ENCODE results near the gene COG4.
"Not testable (repeated sequence)": the region's sequence is repeated elsewhere in the genome, so short reads cannot be mapped to it uniquely, and the experiment has no call there.

COG4 gene

DNA sequence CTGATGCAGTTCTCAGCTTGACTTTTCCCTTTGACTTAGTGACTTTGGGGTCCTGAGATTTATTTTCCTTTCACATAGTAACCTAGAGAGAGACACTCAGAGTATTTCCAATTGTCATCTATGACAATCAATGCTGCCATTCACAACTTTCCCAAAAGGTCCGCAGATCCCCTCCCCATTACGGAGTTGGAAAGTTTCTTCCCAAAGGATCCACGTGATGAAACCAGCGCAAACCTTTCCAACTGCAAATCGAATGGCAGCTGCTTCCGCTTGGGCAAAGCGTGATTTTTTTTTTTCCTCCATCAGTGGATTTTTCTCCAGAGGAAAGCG lies 69.5 kb downstream of the COG4 start:
- no peak for DNase-seq

DNA sequence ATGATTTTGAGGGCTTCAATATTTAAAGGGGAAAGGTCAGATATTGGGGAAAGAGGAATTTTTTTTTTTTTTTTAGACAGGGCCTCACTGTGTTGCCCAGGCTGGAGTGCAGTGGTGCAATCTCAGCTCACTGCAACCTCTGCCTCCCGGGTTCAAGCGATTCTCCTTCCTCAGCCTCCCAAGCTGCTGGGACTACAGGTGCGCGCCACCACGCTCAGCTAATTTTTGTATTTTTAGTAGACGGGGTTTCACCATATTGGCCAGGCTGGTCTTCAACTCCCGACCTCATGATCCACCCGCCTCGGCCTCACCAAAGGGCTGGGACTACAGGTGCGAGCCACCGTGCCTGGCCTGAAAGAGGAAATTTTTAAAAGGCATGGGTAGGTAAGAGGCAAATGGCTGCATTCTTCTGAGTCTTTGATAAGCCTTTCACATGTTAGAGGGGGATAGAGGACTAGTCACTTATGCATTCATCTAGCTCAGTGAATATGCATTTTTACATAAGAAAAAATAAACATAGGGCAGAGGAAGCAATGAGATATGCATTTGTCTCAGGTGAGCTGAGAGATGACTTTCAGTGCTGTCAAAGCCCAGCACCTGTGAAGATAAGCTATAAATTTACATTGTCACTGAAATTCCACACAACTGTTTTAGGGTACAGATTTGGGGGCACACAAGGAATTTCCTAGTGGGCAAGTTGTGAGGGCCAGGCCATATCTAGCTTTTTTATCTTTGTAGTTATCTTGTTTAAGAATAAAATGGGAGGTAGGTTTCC lies 70.0 kb downstream of the COG4 start:
- DNase-seq: no peak

DNA sequence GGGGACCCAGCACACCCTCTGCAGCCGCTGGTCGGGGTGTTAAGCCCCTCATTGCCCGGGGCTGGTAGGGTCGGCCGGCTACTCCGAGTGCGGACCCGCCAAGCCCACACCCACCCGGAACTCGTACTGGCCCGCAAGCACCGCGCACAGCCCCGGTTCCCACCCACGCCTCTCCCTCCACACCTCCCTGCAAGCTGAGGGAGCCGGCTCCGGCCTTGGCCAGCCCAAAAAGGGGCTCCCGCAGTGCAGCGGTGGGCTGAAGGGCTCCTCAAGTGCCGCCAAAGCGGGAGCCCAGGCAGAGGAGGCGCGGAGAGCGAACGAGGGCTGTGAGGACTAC lies 72.4 kb downstream of the COG4 start:
- DNase-seq: not testable (repeated sequence)

DNA sequence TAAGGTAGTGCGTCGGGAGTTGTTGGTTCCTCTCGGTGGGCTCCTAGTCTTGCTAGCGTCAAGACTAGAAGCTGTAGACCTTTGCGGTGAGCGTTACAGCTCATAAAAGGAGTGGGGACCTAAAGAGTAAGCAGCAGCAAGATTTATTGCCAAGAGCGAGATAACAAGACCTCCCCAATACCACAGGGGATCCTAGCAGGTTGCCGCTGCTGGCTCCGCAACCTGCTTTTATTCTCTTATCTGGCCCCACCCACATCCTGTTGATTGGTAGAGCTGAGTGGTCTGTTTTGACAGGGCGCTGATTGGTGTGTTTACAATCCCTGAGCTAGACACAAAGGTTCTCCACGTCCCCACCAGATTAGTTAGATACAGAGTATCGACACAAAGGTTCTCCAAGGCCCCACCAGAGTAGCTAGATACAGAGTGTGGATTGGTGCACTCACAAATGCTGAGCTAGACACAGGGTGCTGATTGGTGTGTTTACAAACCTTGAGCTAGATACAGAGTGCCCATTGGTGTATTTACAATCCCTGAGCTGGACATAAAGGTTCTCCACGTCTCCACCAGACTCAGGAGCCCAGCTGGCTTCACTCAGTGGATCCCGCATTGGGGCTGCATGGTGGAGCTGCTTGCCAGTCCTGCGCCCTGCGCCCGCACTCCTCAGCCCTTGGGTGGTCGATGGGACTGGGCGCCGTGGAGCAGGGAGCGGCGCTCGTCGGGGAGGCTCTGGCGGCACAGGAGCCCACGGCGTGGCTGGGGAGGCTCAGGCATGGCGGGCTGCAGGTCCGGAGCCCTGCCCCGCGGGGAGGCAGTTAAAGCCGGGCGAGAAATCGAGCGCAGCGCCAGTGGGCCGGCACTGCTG lies 73.0 kb downstream of the COG4 start:
- not testable (repeated sequence) for DNase-seq

DNA sequence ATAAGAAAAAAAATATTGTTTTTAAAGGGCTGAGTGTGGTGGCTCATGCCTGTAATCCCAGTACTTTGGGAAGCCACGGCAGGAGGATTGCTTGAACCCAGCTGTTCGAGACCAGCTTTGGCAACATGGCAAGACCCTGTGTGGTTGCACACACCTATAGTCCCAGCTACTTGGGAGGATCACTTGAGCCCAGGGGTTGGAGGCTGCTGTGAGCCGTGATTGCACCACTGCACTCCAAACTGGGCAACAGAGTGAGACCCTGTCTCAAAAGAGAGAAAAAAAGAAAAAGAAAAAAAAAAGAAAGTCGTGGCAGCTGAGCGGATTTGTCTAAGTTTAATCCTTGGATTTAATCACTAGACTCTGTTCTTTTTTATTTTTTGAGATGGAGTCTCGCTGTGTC lies 75.3 kb downstream of the COG4 start:
- no peak for DNase-seq

DNA sequence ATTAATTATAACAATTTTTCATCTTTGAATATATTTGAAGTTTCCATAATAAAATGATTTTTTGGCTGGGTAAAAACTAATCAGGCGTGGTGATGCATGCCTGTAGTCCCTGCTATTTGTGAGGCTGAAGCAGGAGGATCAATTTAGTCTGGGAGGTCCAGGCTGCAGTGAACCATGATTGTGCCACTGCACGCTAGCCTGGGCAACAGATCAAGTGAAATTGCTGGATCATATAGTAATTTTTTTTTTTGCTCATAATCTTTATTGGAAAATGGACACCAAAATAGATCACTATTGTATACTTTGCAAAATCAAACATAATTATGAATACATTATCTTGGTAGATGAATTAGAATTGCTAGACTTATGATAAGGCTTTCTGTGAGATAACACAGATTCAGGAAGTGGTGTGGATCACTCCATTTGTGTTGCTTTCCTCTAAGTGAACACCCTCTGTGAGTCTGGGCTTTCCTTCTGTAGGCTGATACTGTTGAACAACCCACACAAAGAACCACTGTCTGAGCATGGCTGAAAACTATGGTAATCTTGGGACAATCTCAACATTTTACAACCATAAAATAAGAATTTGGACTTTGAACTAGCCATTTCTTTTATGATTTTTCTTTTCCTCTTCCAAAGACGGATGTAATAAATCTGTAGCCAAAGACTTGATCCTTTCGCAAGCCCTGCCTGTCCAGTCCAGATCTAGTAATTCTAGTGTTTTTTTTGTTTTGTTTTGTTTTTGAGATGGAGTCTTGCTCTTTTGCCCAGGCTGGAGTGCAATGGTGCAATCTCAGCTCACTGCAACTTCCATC lies 78.9 kb downstream of the COG4 start:
- DNase-seq: no peak

DNA sequence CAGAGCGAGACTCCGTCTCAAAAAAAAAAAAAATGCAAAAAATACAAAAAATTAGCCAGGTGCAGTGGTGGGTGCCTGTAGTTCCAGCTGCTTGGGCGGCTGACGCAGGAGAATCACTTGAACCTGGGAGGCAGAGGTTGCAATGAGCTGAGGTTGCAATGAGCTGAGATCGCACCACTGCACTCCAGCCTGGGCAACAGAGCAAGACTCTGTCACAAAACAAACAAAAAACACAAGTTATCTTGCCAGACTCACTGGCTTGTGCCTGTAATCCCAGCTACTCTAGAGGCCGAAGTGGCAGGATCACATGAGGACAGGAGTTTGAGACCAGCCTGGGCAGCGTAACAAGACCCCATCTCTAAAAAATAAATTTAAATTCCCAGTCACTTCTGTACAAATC lies 81.0 kb downstream of the COG4 start:
- no peak for DNase-seq

DNA sequence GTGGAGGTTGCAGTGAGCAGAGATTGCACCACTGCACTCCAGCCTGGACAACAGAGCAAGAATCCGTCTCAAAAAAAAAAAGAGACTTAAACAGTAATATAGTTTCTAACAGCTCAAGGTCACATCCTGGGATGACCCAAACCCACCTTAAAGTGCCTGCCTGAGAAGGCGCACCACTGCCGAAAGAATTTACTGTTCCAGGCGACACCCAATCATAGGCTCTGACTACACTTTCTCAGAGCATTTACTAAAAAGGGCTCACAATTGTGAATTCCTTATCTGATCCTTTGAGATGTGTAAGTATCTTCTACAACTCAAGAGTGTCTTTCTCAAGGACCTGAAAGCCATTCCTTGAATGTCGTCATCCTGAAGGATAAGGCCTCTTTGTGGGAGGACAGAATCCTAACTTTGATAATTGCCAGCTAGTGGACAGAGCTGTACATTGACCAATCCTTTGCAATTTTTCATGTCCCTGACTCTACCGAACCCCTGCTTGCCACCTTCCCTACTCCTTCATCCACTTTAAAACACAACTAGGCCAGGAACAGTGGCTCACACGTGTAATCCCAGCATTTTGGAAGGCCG lies 81.9 kb downstream of the COG4 start:
- DNase-seq: no peak

DNA sequence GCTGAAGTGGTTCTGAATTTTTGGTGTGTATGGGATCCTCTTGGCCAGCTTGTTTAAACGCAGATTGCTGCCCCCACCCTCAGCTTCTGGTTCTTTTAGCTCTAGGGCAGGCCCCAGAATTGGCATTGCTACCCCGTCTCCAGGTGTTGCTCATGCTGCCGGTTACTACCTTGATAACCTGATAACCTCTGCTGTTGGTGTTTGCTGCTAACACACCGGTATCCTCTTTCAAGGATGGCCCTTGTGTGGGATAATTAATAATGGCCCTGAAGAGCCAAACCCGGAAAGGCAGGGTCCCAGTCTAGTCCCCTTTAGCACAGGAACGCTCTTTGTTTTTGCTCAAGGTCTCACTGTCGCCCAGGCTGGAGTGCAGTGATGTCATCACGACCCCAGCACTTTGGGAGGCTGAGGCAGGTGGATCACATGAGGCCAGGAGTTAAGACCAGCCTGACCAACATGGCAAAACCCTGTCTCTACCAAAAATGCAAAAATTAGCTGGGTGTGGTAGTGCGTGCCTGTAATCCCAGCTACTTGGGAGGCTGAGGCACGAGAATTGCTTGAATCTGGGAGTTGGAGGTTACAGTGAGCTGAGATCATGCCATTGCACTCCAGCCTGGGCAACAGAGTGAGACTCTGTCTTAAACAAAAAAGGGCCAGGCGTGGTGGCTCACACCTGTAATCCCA lies 83.2 kb downstream of the COG4 start:
- DNase-seq: no peak

DNA sequence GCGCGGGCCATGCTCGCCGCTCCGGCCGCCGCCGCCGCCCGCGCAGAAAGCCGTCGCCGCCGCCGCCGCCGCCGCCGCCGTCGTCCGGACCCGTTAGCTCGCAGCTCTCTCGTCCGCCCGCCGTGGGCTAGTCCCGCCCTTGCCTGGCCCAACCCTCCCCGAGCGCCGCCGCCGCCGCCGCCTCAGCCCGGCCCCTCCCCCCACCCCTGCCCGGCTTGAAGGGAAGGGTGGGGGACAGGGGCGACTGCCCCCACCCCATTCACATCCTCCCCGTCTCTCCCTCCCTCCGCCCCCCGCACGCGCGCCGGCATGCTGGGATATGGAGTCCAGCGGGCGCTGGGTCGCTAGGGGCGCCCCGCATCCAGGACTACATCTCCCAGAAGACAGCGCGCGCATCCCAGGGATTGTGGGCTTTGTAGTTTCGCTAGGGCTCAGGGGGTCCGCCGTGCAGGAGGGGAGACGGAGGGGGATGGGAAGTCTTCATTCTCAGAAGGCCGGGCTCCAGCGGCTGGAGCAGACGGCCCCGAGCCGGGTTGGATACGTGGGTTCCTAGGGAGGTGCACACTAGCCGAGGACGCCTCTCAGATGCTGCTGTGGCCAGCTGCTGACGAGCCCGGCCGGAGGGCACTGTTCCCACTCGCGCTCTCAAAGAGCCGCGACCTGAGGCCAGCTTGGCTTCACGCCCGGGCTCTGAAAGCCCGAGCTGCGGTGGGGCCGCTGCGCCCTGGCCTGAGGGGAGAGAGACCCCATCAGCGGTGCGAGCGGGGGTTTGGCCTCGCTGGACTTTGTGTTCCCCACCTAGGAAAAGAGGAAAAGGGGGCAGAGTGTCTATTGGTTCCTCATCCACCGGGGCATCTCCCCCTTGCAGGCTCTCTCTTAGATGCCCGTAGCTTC lies 84.1 kb downstream of the COG4 start, which contains the start of gene ST3GAL2:
Gene ST3GAL2 (minus strand): TSS at position 132 of the 894 bp plus-strand sequence. CDS start 40,570 bp downstream, outside the sequence.
- DNase-seq: peak; percentile 93

DNA sequence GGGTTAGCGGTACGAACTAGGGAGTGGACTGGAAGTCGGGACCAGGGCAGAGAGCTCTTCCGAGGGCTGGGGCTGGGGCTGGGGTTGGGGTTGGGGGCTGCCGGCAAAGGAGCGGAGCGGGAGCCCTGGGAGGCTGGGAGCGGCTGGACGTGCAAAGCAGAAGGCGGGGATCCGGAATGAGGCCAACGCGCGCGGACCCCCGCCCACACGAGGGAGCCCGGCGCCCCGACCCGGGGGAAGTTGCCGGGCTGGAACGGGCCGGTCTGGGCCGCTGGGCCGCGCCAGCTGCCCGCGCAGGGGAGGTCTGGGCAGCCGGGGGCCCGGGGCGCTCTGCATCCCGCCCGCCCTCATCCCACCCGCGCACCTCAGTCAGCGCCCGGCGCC lies 84.8 kb downstream of the COG4 start:
- DNase-seq: no peak

DNA sequence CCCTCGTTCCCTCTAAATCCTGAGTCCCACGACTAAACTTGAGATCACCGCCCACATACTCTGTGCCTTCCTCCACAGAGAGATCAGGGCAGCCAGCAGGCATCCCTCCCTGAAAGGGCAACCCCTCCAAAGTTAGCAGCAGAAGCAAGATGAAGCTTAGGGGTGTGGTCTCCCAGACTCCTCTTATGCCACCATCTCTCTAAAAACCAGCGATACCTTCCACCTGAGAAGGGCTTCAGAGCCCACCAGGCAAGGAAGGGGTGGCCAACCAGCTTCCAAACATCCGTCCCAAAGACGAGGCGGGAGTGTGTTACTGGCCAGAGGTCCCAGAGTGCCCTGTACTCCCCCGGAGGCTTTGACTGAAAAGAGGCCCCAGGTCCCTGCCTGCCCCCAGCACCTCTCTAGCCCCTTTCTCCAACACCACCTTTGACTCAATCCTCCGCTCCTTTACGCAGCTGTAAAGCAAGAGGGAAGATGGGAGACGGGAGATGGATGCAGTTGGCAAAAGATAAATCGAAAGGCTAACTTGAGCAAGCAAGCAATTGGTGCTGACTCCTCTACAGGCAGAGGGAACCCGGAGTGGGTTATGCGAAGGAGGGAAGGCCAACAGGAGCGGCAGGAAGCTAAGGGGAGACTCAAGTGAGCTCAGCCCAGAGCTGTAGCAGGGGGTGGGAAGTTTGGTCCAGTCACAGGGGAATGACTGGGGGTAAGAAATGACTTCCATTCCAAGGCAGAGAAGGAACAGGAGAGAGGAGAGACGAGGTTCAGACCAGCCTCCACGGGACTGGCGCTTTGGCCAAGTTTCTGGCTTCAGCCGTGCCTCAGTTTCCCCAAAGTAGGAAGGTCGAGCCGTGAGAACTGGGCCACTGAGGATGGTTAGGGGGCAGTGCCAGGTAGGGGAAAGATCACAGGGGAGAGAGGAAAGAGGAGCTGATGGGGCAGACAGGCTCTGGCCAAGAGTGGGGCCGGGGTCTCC lies 85.5 kb downstream of the COG4 start:
- no peak for DNase-seq

DNA sequence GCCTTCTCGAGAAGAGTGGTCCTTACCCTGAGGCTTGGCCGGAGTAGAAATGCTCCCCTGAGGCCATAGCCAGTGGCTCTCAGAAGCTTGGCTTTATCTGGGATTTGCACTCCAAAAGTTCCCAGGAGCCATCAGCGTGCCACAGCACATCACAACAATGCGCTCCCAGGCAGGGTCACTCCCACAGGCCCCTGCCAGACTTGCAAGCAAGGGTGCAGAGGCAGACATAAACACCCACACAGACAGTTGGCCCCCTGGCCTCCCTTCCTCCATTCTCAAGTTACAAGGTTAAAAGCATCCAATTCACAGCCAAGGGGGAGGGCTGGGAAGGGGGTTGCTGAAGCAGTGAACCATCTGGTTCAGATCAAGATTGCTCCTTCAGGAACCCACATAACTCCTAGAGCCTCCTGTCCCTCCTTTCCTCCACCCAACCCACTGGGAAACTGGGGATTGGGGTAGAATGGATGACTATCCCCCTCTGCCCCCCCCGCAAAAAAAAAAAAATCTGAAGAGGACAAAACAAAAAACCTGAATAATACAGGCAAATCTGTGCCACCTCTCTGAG lies 86.3 kb downstream of the COG4 start:
- DNase-seq: no peak

DNA sequence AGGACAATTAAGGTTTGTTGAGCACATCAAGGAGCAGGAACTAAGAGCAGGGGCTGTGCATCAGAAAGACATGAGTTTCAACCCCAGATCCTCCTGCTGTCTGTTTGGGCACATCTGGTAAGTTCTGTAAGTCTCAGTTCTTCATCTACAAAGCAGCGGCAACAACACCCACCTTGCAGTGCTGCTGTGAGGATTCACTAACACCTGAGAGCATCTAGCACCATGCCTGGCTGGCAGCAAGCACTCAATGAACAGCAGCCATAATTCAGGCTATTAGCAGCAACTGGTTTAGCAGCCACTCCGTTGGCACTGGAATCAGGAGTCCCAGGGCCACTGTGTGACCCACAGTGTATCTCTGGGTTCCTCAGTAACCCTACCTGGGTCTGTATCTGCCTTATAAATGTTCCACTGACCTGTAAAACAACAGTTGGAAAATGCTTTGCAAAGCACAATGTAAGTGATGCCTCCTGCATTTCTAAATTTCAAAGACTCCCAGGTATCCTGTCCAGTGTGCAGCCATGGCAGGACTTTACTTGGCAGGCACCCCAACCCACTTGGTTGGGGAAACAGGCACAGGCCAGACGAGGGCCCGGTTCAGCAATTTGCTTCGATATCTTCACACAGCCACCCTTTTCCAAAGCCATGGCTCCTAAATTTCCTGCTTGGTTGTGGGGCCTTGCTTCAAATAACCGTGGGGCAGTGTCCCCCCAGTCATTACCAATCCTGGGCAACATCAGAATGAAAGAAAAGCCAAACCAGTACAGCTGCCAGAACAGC lies 88.7 kb downstream of the COG4 start:
- DNase-seq: no peak

DNA sequence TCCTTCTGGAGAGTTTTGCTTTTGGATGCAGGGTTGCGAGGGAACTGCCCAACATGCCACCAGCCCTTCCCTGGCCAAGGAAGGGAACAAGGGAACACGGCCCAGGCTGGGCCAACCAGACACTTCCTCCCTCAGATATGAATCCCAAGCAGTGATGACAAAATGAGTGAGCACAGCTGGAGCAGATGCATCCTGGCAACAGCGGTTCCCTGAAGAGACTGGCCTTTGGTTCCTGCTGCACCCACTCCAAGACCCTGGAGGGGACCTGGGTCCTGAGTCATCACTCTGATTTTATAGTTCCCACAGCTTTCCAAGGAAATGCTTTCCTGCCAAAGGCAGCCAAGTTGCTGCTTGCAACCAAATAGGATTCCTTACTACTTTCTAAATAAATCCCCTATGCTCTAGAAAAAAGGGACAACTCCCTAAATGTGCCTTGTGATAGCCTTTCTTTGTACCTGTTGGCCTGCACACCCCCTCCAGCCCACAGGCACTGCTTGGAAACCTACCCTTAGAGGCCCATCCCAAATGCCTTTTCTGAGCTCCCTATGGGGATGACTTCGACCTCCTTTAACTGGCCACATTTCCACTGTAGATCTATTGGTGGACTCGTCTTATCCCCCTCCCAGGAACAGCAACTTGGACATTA lies 89.8 kb downstream of the COG4 start:
- no peak for DNase-seq

DNA sequence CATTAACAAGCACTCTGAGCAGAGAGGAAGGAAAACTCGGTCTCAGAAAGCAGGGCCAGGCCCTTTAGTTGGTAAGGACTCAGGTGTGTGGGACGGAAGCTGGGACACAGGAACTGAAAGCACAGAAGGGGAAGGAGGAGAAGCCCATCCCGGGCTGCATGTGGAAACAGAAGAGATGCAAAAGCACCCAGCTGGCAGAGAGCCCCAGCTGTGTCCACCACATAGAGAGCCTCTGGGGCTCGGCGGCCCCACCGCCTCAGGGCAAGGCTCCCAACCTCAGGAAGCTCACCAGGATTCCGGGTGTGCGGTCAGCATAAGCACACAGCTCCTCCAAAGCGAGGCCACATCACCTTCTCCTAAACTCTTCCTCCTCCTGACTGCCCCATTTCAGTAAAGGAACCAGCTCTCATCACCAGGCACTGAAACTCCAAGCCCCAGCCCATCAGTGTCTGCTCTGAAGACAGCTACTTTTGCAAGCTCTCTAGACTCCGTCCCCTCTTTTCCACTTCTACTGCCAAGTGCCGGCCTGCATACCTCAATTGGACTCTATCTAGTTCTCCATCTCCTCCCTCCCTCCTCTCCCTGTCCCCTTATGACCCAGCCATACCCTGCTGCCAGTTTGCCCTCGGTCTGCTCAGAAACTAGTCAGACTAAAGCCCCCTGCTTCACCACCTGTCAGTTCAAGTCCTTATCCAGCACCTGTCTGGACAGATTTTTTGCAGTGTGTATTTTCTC lies 90.5 kb downstream of the COG4 start:
- no peak for DNase-seq

DNA sequence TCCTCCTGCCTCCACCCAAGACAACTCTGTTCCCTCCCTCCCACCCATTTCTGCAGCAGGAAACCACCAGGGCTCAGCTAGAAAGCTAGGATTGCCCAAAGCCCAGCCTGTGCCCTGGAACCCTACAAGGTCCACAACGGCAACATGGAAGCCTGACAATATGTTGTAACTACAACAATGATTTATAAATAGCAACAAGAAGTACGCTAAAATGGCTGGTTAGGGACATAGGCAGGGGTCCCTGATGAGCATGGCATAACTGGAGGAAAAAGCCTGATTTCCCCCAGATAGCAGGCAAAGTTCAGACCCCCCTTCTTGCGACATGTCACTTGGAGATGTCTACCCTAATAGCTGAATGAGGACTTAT lies 91.0 kb downstream of the COG4 start:
- no peak for DNase-seq

All from activated T-cell treated with anti-CD3 and anti-CD28 coated beads, Interleukin-2, amount 50 U/mL, for 1 hour (primary cell).